IMR-90 (cell line): ENCODE results near the gene BMERB1. TPM values are rescaled to one million over a fixed set of nuclear protein-coding genes. Genes with fewer than 3 reads are reported as not detected.

Experiments used
- ATAC-seq: fragments of 200-7000 bp; cut with Tn5 transposase; 2 replicates; pipeline ENCODE4 v1.9.1; 2020; ENCODE audit warnings: low read depth, mild to moderate bottlenecking, moderate library complexity
- BruUV-seq: library from RNA; stranded (reverse); fragments of 400-500 nt; replicated peaks from 2 replicates; lab custom pipeline; 2021; lab: Mats Ljungman, UMichigan
- CTCF ChIA-PET: fragments of 300-600 bp; formaldehyde crosslinking; extraction: SDS; loops from one replicate; lab custom pipeline; 2021; ENCODE audit warnings: antibody characterized with exemption; lab: Yijun Ruan, JAX
- POLR2A ChIA-PET: fragments of 300-600 bp; sonication (Branson Sonifier 250); formaldehyde crosslinking; loops from one replicate; lab custom pipeline; 2022; ENCODE audit warnings: antibody characterized with exemption; ENCODE audit not compliant: unreplicated experiment; lab: Charles Lee
- DNase-seq: peaks from one replicate; pipeline ENCODE4 v3.0.0; 2013
- H2AFZ ChIP-seq: replicated peaks from 2 replicates; pipeline ENCODE3; 2013; ENCODE audit warnings: low read length, mild to moderate bottlenecking; ENCODE audit not compliant: poor library complexity
- H2AK5ac ChIP-seq: 2 replicates; pipeline ENCODE4 v1.6.1; 2013; ENCODE audit warnings: low read depth, low read length, inconsistent platforms
- H2AK9ac ChIP-seq: replicated peaks from 2 replicates; pipeline ENCODE3; 2013; ENCODE audit warnings: mild to moderate bottlenecking, low read depth, low read length, moderate library complexity; ENCODE audit not compliant: poor library complexity
- H2BK120ac ChIP-seq: 2 replicates; pipeline ENCODE4 v1.6.1; 2013; ENCODE audit warnings: low read depth, low read length, inconsistent platforms
- H2BK15ac ChIP-seq: 3 replicates; pipeline ENCODE4 v1.6.1; 2013; ENCODE audit warnings: low read depth, low read length, inconsistent platforms
- H2BK20ac ChIP-seq: 2 replicates; pipeline ENCODE4 v1.6.1; 2013; ENCODE audit warnings: low read depth, mild to moderate bottlenecking, inconsistent platforms, low read length, moderate library complexity
- H2BK5ac ChIP-seq: 2 replicates; pipeline ENCODE4 v1.6.1; 2013; ENCODE audit warnings: mild to moderate bottlenecking, low read depth, low read length, inconsistent platforms; ENCODE audit not compliant: poor library complexity, severe bottlenecking
- H3K14ac ChIP-seq: replicated peaks from 2 replicates; pipeline ENCODE4 v1.6.1; 2013; ENCODE audit warnings: low read depth, low read length, inconsistent platforms
- H3K18ac ChIP-seq: 2 replicates; pipeline ENCODE4 v1.6.1; 2013; ENCODE audit warnings: low read depth, low read length, control low read depth
- H3K23ac ChIP-seq: 2 replicates; pipeline ENCODE4 v1.6.1; 2013; ENCODE audit warnings: low read depth, low read length, inconsistent platforms
- H3K27ac ChIP-seq: 2 replicates; pipeline ENCODE4 v1.5.1; 2013; ENCODE audit warnings: mild to moderate bottlenecking, control low read depth, low read length; ENCODE audit not compliant: insufficient read depth
- H3K27me3 ChIP-seq: 2 replicates; pipeline ENCODE4 v1.6.1; 2013; ENCODE audit warnings: low read length; ENCODE audit not compliant: control insufficient read depth, insufficient read depth
- H3K36me3 ChIP-seq: 2 replicates; pipeline ENCODE4 v1.6.1; 2013; ENCODE audit warnings: low read length, mixed read lengths; ENCODE audit not compliant: control insufficient read depth, insufficient read depth
- H3K4ac ChIP-seq: 2 replicates; pipeline ENCODE4 v1.6.1; 2013; ENCODE audit warnings: low read depth, low read length, inconsistent platforms
- H3K4me1 ChIP-seq: 2 replicates; pipeline ENCODE4 v1.6.1; 2013; ENCODE audit warnings: low read length, mixed read lengths; ENCODE audit not compliant: control insufficient read depth, insufficient read depth
- H3K4me2 ChIP-seq: 2 replicates; pipeline ENCODE4 v1.6.1; 2013; ENCODE audit warnings: low read depth, mild to moderate bottlenecking, control low read depth, low read length, moderate library complexity
- H3K4me3 ChIP-seq: 2 replicates; pipeline ENCODE4 v1.5.1; 2013; ENCODE audit warnings: low read depth, mild to moderate bottlenecking, control low read depth, low read length, moderate library complexity; ENCODE audit not compliant: insufficient read depth
- H3K56ac ChIP-seq: 2 replicates; pipeline ENCODE4 v1.6.1; 2013; ENCODE audit warnings: low read length, inconsistent platforms; ENCODE audit not compliant: insufficient read depth; ENCODE audit errors: extremely low read depth
- H3K79me1 ChIP-seq, 2 experiments: 2 replicates each; pipeline ENCODE4 v1.6.1; 2013; ENCODE audit warnings: low read length in 2 of 2, inconsistent platforms in 1 of 2, low read depth in 1 of 2
- H3K9ac ChIP-seq: 2 replicates; pipeline ENCODE4 v1.6.1; 2013; ENCODE audit warnings: low read depth, low read length, control low read depth
- H3K9me1 ChIP-seq: 2 replicates; pipeline ENCODE4 v1.6.1; 2013; ENCODE audit warnings: low read length, inconsistent platforms; ENCODE audit not compliant: insufficient read depth
- H3K9me3 ChIP-seq: 2 replicates; pipeline ENCODE4 v1.6.1; 2013; ENCODE audit warnings: low read length; ENCODE audit not compliant: control insufficient read depth, insufficient read depth
- H4K20me1 ChIP-seq: 2 replicates; pipeline ENCODE4 v1.6.1; 2013; ENCODE audit warnings: low read length, inconsistent platforms; ENCODE audit not compliant: insufficient read depth
- H4K5ac ChIP-seq: 2 replicates; pipeline ENCODE4 v1.6.1; 2013; ENCODE audit warnings: mild to moderate bottlenecking, low read depth, low read length, control low read depth
- H4K8ac ChIP-seq, 2 experiments: 2 replicates each; pipeline ENCODE4 v1.6.1; 2013; ENCODE audit warnings: low read depth in 2 of 2, low read length in 2 of 2, control low read depth in 1 of 2, inconsistent platforms in 1 of 2
- H4K91ac ChIP-seq: 2 replicates; pipeline ENCODE4 v1.6.1; 2013; ENCODE audit warnings: low read depth, low read length, inconsistent platforms; ENCODE audit not compliant: insufficient read depth
- BHLHE40 ChIP-seq: fragments of 150-350 bp; IDR thresholded peaks from 2 replicates; pipeline ENCODE4 v1.6.1; 2016; ENCODE audit warnings: mild to moderate bottlenecking, low read depth, low read length
- CHD1 ChIP-seq: IDR thresholded peaks from 2 replicates; pipeline ENCODE4 v1.6.1; 2012; ENCODE audit warnings: low read depth, low read length, improper control_type of control experiment
- CTCF ChIP-seq: conservative IDR thresholded peaks from 2 replicates; pipeline ENCODE4 v1.5.1; 2012; ENCODE audit warnings: mild to moderate bottlenecking, low read depth, low read length, improper control_type of control experiment
- MAFK ChIP-seq: IDR thresholded peaks from 2 replicates; pipeline ENCODE4 v1.6.1; 2012; ENCODE audit warnings: low read depth, low read length, improper control_type of control experiment
- MAZ ChIP-seq: IDR thresholded peaks from 2 replicates; pipeline ENCODE4 v1.6.1; 2012; ENCODE audit warnings: low read depth, mild to moderate bottlenecking, low read length, improper control_type of control experiment, moderate library complexity, borderline replicate concordance
- USF2 ChIP-seq: fragments of 150-350 bp; IDR thresholded peaks from 2 replicates; pipeline ENCODE4 v1.6.1; 2017; ENCODE audit warnings: mild to moderate bottlenecking, antibody characterized with exemption, low read length, low read depth
- WGBS, 2 experiments: methylation state at CpG; one replicate each; pipeline versions ENCODE4 v1.1.5 to v1.1.7; 2013; ENCODE audit warnings: missing lambda C conversion rate in 2 of 2; ENCODE audit not compliant: insufficient read length in 1 of 2; ENCODE audit errors: extremely low coverage in 2 of 2; 5-methylcytosine and 5-hydroxymethylcytosine counted together
- dilution Hi-C: fragments of 300-500 bp; cut with HindIII; formaldehyde crosslinking; loops from one replicate; pipeline ENCODE4 v1.14.3; 2018; ENCODE audit warnings: low sequenced_read_pairs; ENCODE audit not compliant: unreplicated experiment
- in situ Hi-C: fragments of 300-500 bp; cut with MboI; formaldehyde crosslinking; loops from 3 replicates; pipeline ENCODE4 v1.14.3; 2019; ENCODE audit warnings: low sequenced_read_pairs, inconsistent platforms, mixed read lengths
- intact Hi-C: fragments of 100-400 bp; cut with micrococcal nuclease; formaldehyde crosslinking; loops from 2 replicates; pipeline ENCODE4 v1.10.0; 2022
- polyA plus RNA-seq, 3 experiments: library from polyadenylated mRNA; depleted of rRNA; stranded (reverse); fragments of >200 nt; gene quantifications; 2 replicates each; pipeline ENCODE4 v1.2.3, GENCODE V29; 2012; ENCODE audit warnings: low replicate concordance in 1 of 3
- total RNA-seq: library from RNA; depleted of rRNA; stranded (reverse); fragments of >200 nt; gene quantifications from 2 replicates; pipeline ENCODE4 v1.2.3, GENCODE V29; 2012

BMERB1 gene
- total and polyA plus RNA-seq, 2 of the 4 experiments (the other 2 are of a cell fraction): 22.6 to 32.9 TPM

GRCh38 chr16:15533386-15533785 lies 99.0 kb downstream of the BMERB1 start:
- no peak overlapping the region for H2AFZ ChIP-seq
- no peak overlapping the region for H3K27ac ChIP-seq
- H3K9ac ChIP-seq: no peak overlapping the region
- no peaks in the 10 kb centered on the region; the same call in 1 of the 2 replicates for H4K20me1 ChIP-seq
- H2AK9ac ChIP-seq: no peak overlapping the region
- H3K56ac ChIP-seq: no peak overlapping the region
- in situ Hi-C loops (no loop called here), dilution Hi-C loops (no loop called here), intact Hi-C loops (no loop called here)
- no peak overlapping the region for H3K18ac ChIP-seq
- H2BK5ac ChIP-seq: no peak overlapping the region
- H3K79me1 ChIP-seq: peaks cover 0 to 5% of the 10 kb centered on the region in 2 experiments; a peak in 2 of 4 replicates
- no peak overlapping the region for H3K4me3 ChIP-seq
- no peak overlapping the region for H3K4ac ChIP-seq
- POLR2A ChIA-PET: no interaction called here
- no TSS peak for BruUV-seq
- H2AK5ac ChIP-seq: no peak overlapping the region
- H4K8ac ChIP-seq: no peak overlapping the region
- ATAC-seq: no peak
- H3K4me2 ChIP-seq: no peak overlapping the region
- WGBS, 2 experiments: 82% methylated on average over 2 of the region's 4 CpGs; no CpG with 5 or more reads in 1 of the 2 experiments
- H2BK20ac ChIP-seq: no peak overlapping the region
- CTCF ChIA-PET: no interaction called here
- H2BK120ac ChIP-seq: no peak overlapping the region
- TF ChIP-seq MAZ: no peak
- TF ChIP-seq BHLHE40: no peak
- TF ChIP-seq USF2: no peak
- TF ChIP-seq CHD1: no peak
- TF ChIP-seq MAFK: no peak
- TF ChIP-seq CTCF: no peak
- H3K4me1 ChIP-seq: no peaks in the 10 kb centered on the region
- no peak overlapping the region for H4K91ac ChIP-seq
- H3K14ac ChIP-seq: no peak overlapping the region
- H4K5ac ChIP-seq: no peak overlapping the region
- no peaks in the 10 kb centered on the region for H3K27me3 ChIP-seq
- no peaks in the 10 kb centered on the region for H3K9me3 ChIP-seq
- no peaks in the 10 kb centered on the region; the same call in 1 of the 2 replicates for H3K9me1 ChIP-seq
- DNase-seq: no peak
- no peak overlapping the region for H3K23ac ChIP-seq
- H3K36me3 ChIP-seq: peaks cover 4% of the 10 kb centered on the region
- no peak overlapping the region for H2BK15ac ChIP-seq
